ENCODE data around the gene F11R. TPM values are rescaled to one million over a fixed set of nuclear protein-coding genes. Genes with fewer than 3 reads are reported as not detected.

Gene F11R
- total and polyA plus RNA-seq, 2 donors (not counting 1 experiment from before 2014, with no cell fraction given), result 16.4 to 17.3 TPM

DNA sequence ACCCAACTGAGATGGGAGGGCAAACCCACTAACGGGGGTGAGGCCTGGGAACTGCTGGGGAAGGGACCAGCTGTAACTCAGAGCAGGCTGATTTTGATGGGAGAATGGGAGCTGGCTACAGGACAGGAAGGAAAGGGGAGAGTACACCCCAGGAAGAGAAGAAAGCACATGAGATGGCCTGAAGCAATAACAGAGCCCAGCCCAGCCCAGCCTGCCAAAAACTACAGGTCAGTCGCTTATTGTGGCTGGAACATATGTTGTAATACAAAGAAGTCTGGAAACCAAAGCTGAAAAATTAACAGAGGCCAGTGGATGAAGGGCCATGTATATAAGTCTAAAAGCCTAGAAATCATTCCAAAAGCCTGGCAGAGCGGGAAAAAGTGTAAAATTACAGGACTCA is 67.9 kb downstream of the F11R start:
- ChIA-PET CTCF (interaction anchor here (0.9 to 10.0 kb wide), 22 partner anchors 10 to 279 kb away, joined by 3 to 279 read pairs (median 9); partner anchors contain the start of genes ITLN1, LY9 and SLAMF7), POLR2A (interaction anchor here (1.8 kb wide), 1 partner anchor 116 kb away, joined by 4 read pairs; no protein-coding TSS in a partner anchor)
- H3K27me3 ChIP-seq (replicated peaks in 1 of 4; ENCODE audit: control extremely low read depth in 1 of 4, control insufficient read depth in 3 of 4, insufficient read depth in 4 of 4, low read length in 3 of 4), result no peaks in the 10 kb centered on the region
- H3K9me3 ChIP-seq (ENCODE audit: control extremely low read depth in 1 of 3, control insufficient read depth in 2 of 3, insufficient read depth in 1 of 3, low read length in 2 of 3), result no peaks in the 10 kb centered on the region
- no peaks in the 10 kb centered on the region for H3K79me2 ChIP-seq (ENCODE audit: control insufficient read depth, insufficient read depth, low read length)
- Mint-ChIP-seq H3K4me1 (peaks cover 9% of the 10 kb centered on the region), H3K27me3 (no peaks in the 10 kb centered on the region), H3K4me3 (no peak overlapping the region), H3K9me3 (ENCODE audit: insufficient read depth) (no peaks in the 10 kb centered on the region), H3K27ac (no peak overlapping the region)
- no peaks in the 10 kb centered on the region for H3K36me3 ChIP-seq (replicated peaks in 1 of 2; ENCODE audit: control extremely low read depth in 1 of 2, control insufficient read depth in 1 of 2, extremely low read depth in 1 of 2, insufficient read depth in 2 of 2, low read length in 1 of 2)
- TF ChIP-seq EZH2 (IDR thresholded peaks at IDR 0.05; ENCODE audit: borderline replicate concordance, insufficient read depth, low read depth, low read length, poor library complexity, severe bottlenecking), result no peak
- TF ChIP-seq, protein P1, sequence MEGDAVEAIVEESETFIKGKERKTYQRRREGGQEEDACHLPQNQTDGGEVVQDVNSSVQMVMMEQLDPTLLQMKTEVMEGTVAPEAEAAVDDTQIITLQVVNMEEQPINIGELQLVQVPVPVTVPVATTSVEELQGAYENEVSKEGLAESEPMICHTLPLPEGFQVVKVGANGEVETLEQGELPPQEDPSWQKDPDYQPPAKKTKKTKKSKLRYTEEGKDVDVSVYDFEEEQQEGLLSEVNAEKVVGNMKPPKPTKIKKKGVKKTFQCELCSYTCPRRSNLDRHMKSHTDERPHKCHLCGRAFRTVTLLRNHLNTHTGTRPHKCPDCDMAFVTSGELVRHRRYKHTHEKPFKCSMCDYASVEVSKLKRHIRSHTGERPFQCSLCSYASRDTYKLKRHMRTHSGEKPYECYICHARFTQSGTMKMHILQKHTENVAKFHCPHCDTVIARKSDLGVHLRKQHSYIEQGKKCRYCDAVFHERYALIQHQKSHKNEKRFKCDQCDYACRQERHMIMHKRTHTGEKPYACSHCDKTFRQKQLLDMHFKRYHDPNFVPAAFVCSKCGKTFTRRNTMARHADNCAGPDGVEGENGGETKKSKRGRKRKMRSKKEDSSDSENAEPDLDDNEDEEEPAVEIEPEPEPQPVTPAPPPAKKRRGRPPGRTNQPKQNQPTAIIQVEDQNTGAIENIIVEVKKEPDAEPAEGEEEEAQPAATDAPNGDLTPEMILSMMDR (IDR thresholded peaks at IDR 0.05), result no peak
- 100% methylated on average over 3 of the region's 3 CpGs for WGBS (ENCODE audit: insufficient coverage)
- H3K4me1 ChIP-seq (ENCODE audit: control insufficient read depth in 2 of 2, insufficient read depth in 2 of 2, low read length in 2 of 2), result peaks cover 0 to 4% of the 10 kb centered on the region in 2 donors
- no peak overlapping the region for H3K4me2 ChIP-seq (replicated peaks; ENCODE audit: low read depth, low read length, poor library complexity, severe bottlenecking)
- H3K4me3 ChIP-seq (ENCODE audit: control extremely low read depth in 1 of 5, extremely low read depth in 1 of 5, insufficient read depth in 1 of 5, low read depth in 2 of 5, low read length in 4 of 5), result no peak overlapping the region
- no peak overlapping the region for H2AFZ ChIP-seq (ENCODE audit: insufficient read depth, low read depth, low read length, poor library complexity, severe bottlenecking)
- H4K20me1 ChIP-seq (ENCODE audit: control insufficient read depth, insufficient read depth, low read length, poor library complexity, severe bottlenecking), result no peaks in the 10 kb centered on the region
- H3K9ac ChIP-seq (ENCODE audit: low read length), result no peak overlapping the region
- DNase-seq, result no peak
- ATAC-seq (ENCODE audit: low read depth), result no peak
- no peak overlapping the region for H3K27ac ChIP-seq (ENCODE audit: low read length in 2 of 2)
- intact Hi-C loops (cut with micrococcal nuclease), result loop anchor here (5.0 kb wide), 1 partner anchor 186 kb away; no protein-coding TSS in a partner anchor

DNA sequence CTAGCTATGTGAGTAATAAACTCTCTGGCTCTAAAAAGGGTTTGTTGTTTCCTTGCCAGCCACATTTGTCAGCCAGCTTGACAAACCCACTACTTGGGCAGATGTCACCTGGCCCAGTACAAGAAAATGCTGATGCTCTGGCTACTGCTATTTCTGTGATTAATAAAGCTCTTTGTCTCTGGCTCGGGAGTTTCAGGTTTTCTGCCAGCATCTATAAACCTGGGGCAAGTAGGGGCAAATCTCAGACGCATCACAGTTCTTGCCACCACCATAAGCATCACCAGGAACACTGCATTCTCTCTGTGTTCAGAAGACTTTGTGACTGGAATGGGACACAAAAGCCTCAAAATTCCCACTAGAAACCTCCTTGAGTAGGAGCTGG is 68.8 kb downstream of the F11R start:
- Mint-ChIP-seq H3K27ac (no peak overlapping the region), H3K27me3 (no peaks in the 10 kb centered on the region), H3K4me1 (peaks cover 9% of the 10 kb centered on the region), H3K4me3 (no peak overlapping the region), H3K9me3 (ENCODE audit: insufficient read depth) (no peaks in the 10 kb centered on the region)
- Histone ChIP-seq H3K9me3 (ENCODE audit: control extremely low read depth in 1 of 3, control insufficient read depth in 2 of 3, insufficient read depth in 1 of 3, low read length in 2 of 3) (no peaks in the 10 kb centered on the region), H2AFZ (ENCODE audit: insufficient read depth, low read depth, low read length, poor library complexity, severe bottlenecking) (no peak overlapping the region), H3K4me3 (ENCODE audit: control extremely low read depth in 1 of 5, extremely low read depth in 1 of 5, insufficient read depth in 1 of 5, low read depth in 2 of 5, low read length in 4 of 5) (no peak overlapping the region), H3K27me3 (replicated peaks in 1 of 4; ENCODE audit: control extremely low read depth in 1 of 4, control insufficient read depth in 3 of 4, insufficient read depth in 4 of 4, low read length in 3 of 4) (no peaks in the 10 kb centered on the region), H3K4me1 (ENCODE audit: control insufficient read depth in 2 of 2, insufficient read depth in 2 of 2, low read length in 2 of 2) (peaks cover 0 to 4% of the 10 kb centered on the region in 2 donors), H3K9ac (ENCODE audit: low read length) (no peak overlapping the region), H3K79me2 (ENCODE audit: control insufficient read depth, insufficient read depth, low read length) (no peaks in the 10 kb centered on the region), H3K4me2 (replicated peaks; ENCODE audit: low read depth, low read length, poor library complexity, severe bottlenecking) (no peak overlapping the region), H4K20me1 (ENCODE audit: control insufficient read depth, insufficient read depth, low read length, poor library complexity, severe bottlenecking) (no peaks in the 10 kb centered on the region), H3K27ac (ENCODE audit: low read length in 2 of 2) (no peak overlapping the region), H3K36me3 (replicated peaks in 1 of 2; ENCODE audit: control extremely low read depth in 1 of 2, control insufficient read depth in 1 of 2, extremely low read depth in 1 of 2, insufficient read depth in 2 of 2, low read length in 1 of 2) (no peaks in the 10 kb centered on the region)
- 100% methylated on average over 1 of the region's 2 CpGs for whole genome bisulfite sequencing (ENCODE audit: insufficient coverage)
- no peak for TF ChIP-seq EZH2 (IDR thresholded peaks at IDR 0.05; ENCODE audit: borderline replicate concordance, insufficient read depth, low read depth, low read length, poor library complexity, severe bottlenecking)
- TF ChIP-seq, protein P1 (IDR thresholded peaks at IDR 0.05), result no peak
- ChIA-PET CTCF (interaction anchor here (0.7 to 10.0 kb wide), 51 partner anchors 8 to 412 kb away, joined by 3 to 279 read pairs (median 4); partner anchors contain the start of genes CD48, LY9 and SLAMF7), POLR2A (no interaction called here)
- intact Hi-C loops (cut with micrococcal nuclease), result loop anchor here (5.0 kb wide), 1 partner anchor 185 kb away; no protein-coding TSS in a partner anchor
- ATAC-seq (ENCODE audit: low read depth), result no peak
- no peak for DNase-seq
